C4-2B (cell line): ENCODE results near the gene ZBED3.

Experiments
- ZFX ChIP-seq: fragments of 450-650 bp; IDR thresholded peaks from 2 replicates; pipeline ENCODE4 v1.6.1; 2017
- TF ChIP-seq, protein P1 (sequence below): fragments of 450-650 bp; conservative IDR thresholded peaks from 2 replicates; pipeline ENCODE4 v1.5.1; 2017; ENCODE audit warnings: mild to moderate bottlenecking

GRCh38 chr5:77117161-77117560 is 30.1 kb upstream of the ZBED3 start:
- TF ChIP-seq, protein P1, sequence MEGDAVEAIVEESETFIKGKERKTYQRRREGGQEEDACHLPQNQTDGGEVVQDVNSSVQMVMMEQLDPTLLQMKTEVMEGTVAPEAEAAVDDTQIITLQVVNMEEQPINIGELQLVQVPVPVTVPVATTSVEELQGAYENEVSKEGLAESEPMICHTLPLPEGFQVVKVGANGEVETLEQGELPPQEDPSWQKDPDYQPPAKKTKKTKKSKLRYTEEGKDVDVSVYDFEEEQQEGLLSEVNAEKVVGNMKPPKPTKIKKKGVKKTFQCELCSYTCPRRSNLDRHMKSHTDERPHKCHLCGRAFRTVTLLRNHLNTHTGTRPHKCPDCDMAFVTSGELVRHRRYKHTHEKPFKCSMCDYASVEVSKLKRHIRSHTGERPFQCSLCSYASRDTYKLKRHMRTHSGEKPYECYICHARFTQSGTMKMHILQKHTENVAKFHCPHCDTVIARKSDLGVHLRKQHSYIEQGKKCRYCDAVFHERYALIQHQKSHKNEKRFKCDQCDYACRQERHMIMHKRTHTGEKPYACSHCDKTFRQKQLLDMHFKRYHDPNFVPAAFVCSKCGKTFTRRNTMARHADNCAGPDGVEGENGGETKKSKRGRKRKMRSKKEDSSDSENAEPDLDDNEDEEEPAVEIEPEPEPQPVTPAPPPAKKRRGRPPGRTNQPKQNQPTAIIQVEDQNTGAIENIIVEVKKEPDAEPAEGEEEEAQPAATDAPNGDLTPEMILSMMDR, result no peak
- TF ChIP-seq ZFX, result no peak
